ENCODE results near the gene PRMT5.

The PRMT5 gene

GRCh38 chr14:22896356-22896755 lies 32.8 kb downstream of the PRMT5 start:
- DNase-seq: no peak

- DNase-seq: no peak
These were observed 33.8 kb downstream of the PRMT5 start for GRCh38 chr14:22895402-22895801.

- no peak for DNase-seq
These were observed 35.5 kb downstream of the PRMT5 start for GRCh38 chr14:22893706-22894105.

GRCh38 chr14:22892488-22892887 lies 36.7 kb downstream of the PRMT5 start:
- no peak for DNase-seq

GRCh38 chr14:22890416-22890815 lies 38.8 kb downstream of the PRMT5 start:
- DNase-seq: no peak

GRCh38 chr14:22888662-22889061 lies 40.5 kb downstream of the PRMT5 start:
- DNase-seq: peak in 3 of 6 experiments; percentile 26 to 40 (median 35)

GRCh38 chr14:22887990-22888378 lies 41.2 kb downstream of the PRMT5 start:
- DNase-seq: peak in 5 of 6 experiments; percentile 9 to 49 (median 25)

- peak in 3 of 6 experiments; percentile 38 to 78 (median 60) for DNase-seq
These were observed 41.8 kb downstream of the PRMT5 start for GRCh38 chr14:22887260-22887989.

GRCh38 chr14:22886500-22887259 lies 42.5 kb downstream of the PRMT5 start:
- peak; percentile 61 to 81 (median 66) for DNase-seq

- DNase-seq: no peak
These were observed 43.2 kb downstream of the PRMT5 start for GRCh38 chr14:22885975-22886374.

- DNase-seq: no peak
These were observed 44.2 kb downstream of the PRMT5 start for GRCh38 chr14:22884738-22885523.

GRCh38 chr14:22884076-22884737 lies 45.0 kb downstream of the PRMT5 start:
- no peak for DNase-seq

- no peak for DNase-seq
These were observed 45.8 kb downstream of the PRMT5 start, which contains the start of gene REM2 for GRCh38 chr14:22883173-22883976. Gene REM2, plus strand, starts transcription at chr14:22883222. Its CDS starts 66 bp downstream, at chr14:22883288.

- peak in 5 of 6 experiments; percentile 16 to 54 (median 30) for DNase-seq
These were observed 46.5 kb downstream of the PRMT5 start for GRCh38 chr14:22882529-22883172.

GRCh38 chr14:22882064-22882463 lies 47.1 kb downstream of the PRMT5 start:
- no peak for DNase-seq

GRCh38 chr14:22878271-22879246 lies 50.6 kb downstream of the PRMT5 start:
- DNase-seq: no peak

- DNase-seq: no peak
These were observed 52.1 kb downstream of the PRMT5 start for GRCh38 chr14:22877000-22877501.

GRCh38 chr14:22875748-22876319 lies 53.3 kb downstream of the PRMT5 start:
- no peak for DNase-seq

- DNase-seq: no peak
These were observed 54.0 kb downstream of the PRMT5 start for GRCh38 chr14:22875003-22875747.

All from stimulated activated naive CD4-positive, alpha-beta T cell (primary cell).